Measurements from ENCODE around the gene USP50.

- TF ChIP-seq CTCF (conservative IDR thresholded peaks at IDR 0.05 in 1 of 2, IDR thresholded peaks at IDR 0.05 in 1 of 2; ENCODE audit: low read depth in 1 of 2, low read length in 2 of 2) (no peak), EZH2 (IDR thresholded peaks at IDR 0.05; ENCODE audit: low read length, missing control alignments) (no peak)
Observed at GRCh38 chr15:50513001-50513400, 33.5 kb downstream of the USP50 start.
